GM19452 (cell line): Measurements from ENCODE around the gene MRPS18C.
"Not testable (repeated sequence)": the region's sequence is repeated elsewhere in the genome, so short reads cannot be mapped to it uniquely, and the experiment has no call there.

ENCODE experiments used
- ATAC-seq: cut with Tn5 transposase; IDR thresholded peaks from one replicate; pipeline ENCODE4 v1.9.1; 2021; ENCODE audit not compliant: unreplicated experiment

MRPS18C gene

GRCh38 chr4:83496085-83496917, 40.4 kb downstream of the MRPS18C start:
- not testable (repeated sequence) for ATAC-seq

GRCh38 chr4:83498187-83498586, 42.3 kb downstream of the MRPS18C start:
- no peak for ATAC-seq

- ATAC-seq: not testable (repeated sequence)
These were observed 45.8 kb downstream of the MRPS18C start for GRCh38 chr4:83501671-83502070.

GRCh38 chr4:83503974-83504373, 48.1 kb downstream of the MRPS18C start:
- ATAC-seq: no peak

GRCh38 chr4:83504503-83504902, 48.6 kb downstream of the MRPS18C start:
- ATAC-seq: no peak

GRCh38 chr4:83504996-83505395, 49.1 kb downstream of the MRPS18C start:
- ATAC-seq: no peak

GRCh38 chr4:83509156-83509585, 53.3 kb downstream of the MRPS18C start:
- ATAC-seq: not testable (repeated sequence)

- no peak for ATAC-seq
These were observed 54.6 kb downstream of the MRPS18C start for GRCh38 chr4:83510442-83510841.
